Duodenal mucosa (tissue), 2 donors: ENCODE results near the gene RHOD.

Experiments
- H3K27ac ChIP-seq: one replicate; pipeline ENCODE4 v1.7.0; 2013; ENCODE audit warnings: low read depth, low read length
- H3K27me3 ChIP-seq, 2 donors: one replicate each; pipeline ENCODE4 v1.7.0; 2013; ENCODE audit warnings: low read length in 2 of 2, control low read depth in 1 of 2; ENCODE audit not compliant: insufficient read depth in 2 of 2, control insufficient read depth in 1 of 2
- H3K36me3 ChIP-seq, 2 donors: one replicate each; pipeline ENCODE4 v1.7.0; 2013; ENCODE audit warnings: low read length in 2 of 2, control low read depth in 1 of 2; ENCODE audit not compliant: insufficient read depth in 2 of 2, control insufficient read depth in 1 of 2
- H3K4me1 ChIP-seq, 2 donors: one replicate each; pipeline ENCODE4 v1.7.0; 2013; ENCODE audit warnings: low read length in 2 of 2, control low read depth in 1 of 2; ENCODE audit not compliant: insufficient read depth in 2 of 2, control insufficient read depth in 1 of 2
- H3K4me3 ChIP-seq, 2 donors: one replicate each; pipeline ENCODE4 v1.7.0; 2013; ENCODE audit warnings: low read length in 2 of 2, low read depth in 1 of 2
- H3K9ac ChIP-seq, 2 donors: one replicate each; pipeline ENCODE4 v1.7.0; 2013; ENCODE audit warnings: low read length in 2 of 2, low read depth in 1 of 2
- H3K9me3 ChIP-seq, 2 donors: one replicate each; pipeline ENCODE4 v1.7.0; 2013; ENCODE audit warnings: low read length in 2 of 2, control low read depth in 1 of 2; ENCODE audit not compliant: control insufficient read depth in 1 of 2

Gene RHOD

GRCh38 chr11:67058506-67058905, 1.9 kb downstream of the RHOD start:
- Histone ChIP-seq H3K4me1 (peaks cover 24 to 32% of the 10 kb centered on the region in 2 donors), H3K36me3 (no peaks in the 10 kb centered on the region), H3K9me3 (no peaks in the 10 kb centered on the region), H3K9ac (no peak overlapping the region), H3K27ac (no peak overlapping the region), H3K27me3 (no peaks in the 10 kb centered on the region), H3K4me3 (no peak overlapping the region)

- Histone ChIP-seq H3K36me3 (no peaks in the 10 kb centered on the region), H3K4me1 (peaks cover 15 to 24% of the 10 kb centered on the region in 2 donors), H3K27me3 (no peaks in the 10 kb centered on the region), H3K9ac (no peak overlapping the region), H3K27ac (no peak overlapping the region), H3K9me3 (no peaks in the 10 kb centered on the region), H3K4me3 (no peak overlapping the region)
These were observed 3.0 kb downstream of the RHOD start for GRCh38 chr11:67059671-67060070.

- Histone ChIP-seq H3K27me3 (no peaks in the 10 kb centered on the region), H3K4me3 (no peak overlapping the region), H3K4me1 (peaks cover 12 to 21% of the 10 kb centered on the region in 2 donors), H3K36me3 (no peaks in the 10 kb centered on the region), H3K9ac (no peak overlapping the region), H3K9me3 (no peaks in the 10 kb centered on the region), H3K27ac (no peak overlapping the region)
These were observed 3.5 kb downstream of the RHOD start for GRCh38 chr11:67060111-67060522.

GRCh38 chr11:67062526-67063373, 6.1 kb downstream of the RHOD start:
- Histone ChIP-seq H3K27ac (no peak overlapping the region), H3K27me3 (no peaks in the 10 kb centered on the region), H3K9me3 (no peaks in the 10 kb centered on the region), H3K4me3 (no peak overlapping the region), H3K36me3 (no peaks in the 10 kb centered on the region), H3K4me1 (no peaks in the 10 kb centered on the region), H3K9ac (no peak overlapping the region)

- H3K36me3 ChIP-seq = no peaks in the 10 kb centered on the region
- H3K4me1 ChIP-seq = no peaks in the 10 kb centered on the region
- no peak overlapping the region for H3K4me3 ChIP-seq
- H3K27me3 ChIP-seq = no peaks in the 10 kb centered on the region
- H3K9ac ChIP-seq = no peak overlapping the region
- no peak overlapping the region for H3K27ac ChIP-seq
- H3K9me3 ChIP-seq = no peaks in the 10 kb centered on the region
These were observed 9.7 kb downstream of the RHOD start for GRCh38 chr11:67066333-67066709.

GRCh38 chr11:67071420-67072284, 15.0 kb downstream of the RHOD start:
- H3K4me1 ChIP-seq = peaks cover 0 to 4% of the 10 kb centered on the region in 2 donors
- H3K27ac ChIP-seq = no peak overlapping the region
- no peaks in the 10 kb centered on the region for H3K36me3 ChIP-seq
- H3K4me3 ChIP-seq = peak overlapping the region in 1 of 2 donors; percentile 51
- H3K9me3 ChIP-seq = no peaks in the 10 kb centered on the region
- H3K9ac ChIP-seq = no peak overlapping the region
- H3K27me3 ChIP-seq = no peaks in the 10 kb centered on the region

- no peaks in the 10 kb centered on the region for H3K27me3 ChIP-seq
- H3K4me3 ChIP-seq = no peak overlapping the region
- no peak overlapping the region for H3K27ac ChIP-seq
- peaks cover 3 to 9% of the 10 kb centered on the region in 2 donors for H3K4me1 ChIP-seq
- H3K9ac ChIP-seq = no peak overlapping the region
- no peaks in the 10 kb centered on the region for H3K36me3 ChIP-seq
- H3K9me3 ChIP-seq = no peaks in the 10 kb centered on the region
These were observed 15.6 kb downstream of the RHOD start for GRCh38 chr11:67072295-67072694.

- no peaks in the 10 kb centered on the region for H3K9me3 ChIP-seq
These were observed 17.3 kb downstream of the RHOD start for GRCh38 chr11:67073908-67074307.

GRCh38 chr11:67076202-67076601, 19.6 kb downstream of the RHOD start:
- H3K27me3 ChIP-seq = no peaks in the 10 kb centered on the region
- peaks cover 19 to 22% of the 10 kb centered on the region in 2 donors for H3K4me1 ChIP-seq
- H3K9me3 ChIP-seq = no peaks in the 10 kb centered on the region
- no peak overlapping the region for H3K9ac ChIP-seq
- no peak overlapping the region for H3K4me3 ChIP-seq
- no peaks in the 10 kb centered on the region for H3K36me3 ChIP-seq
- no peak overlapping the region for H3K27ac ChIP-seq

More at GRCh38 chr11:67073908-67074307, 17.3 kb downstream of the RHOD start:
- Histone ChIP-seq H3K4me3 (no peak overlapping the region), H3K36me3 (no peaks in the 10 kb centered on the region), H3K4me1 (peaks cover 17 to 19% of the 10 kb centered on the region in 2 donors), H3K9ac (no peak overlapping the region), H3K27me3 (no peaks in the 10 kb centered on the region), H3K27ac (no peak overlapping the region)

- Histone ChIP-seq H3K9ac (no peak overlapping the region), H3K36me3 (no peaks in the 10 kb centered on the region), H3K27me3 (no peaks in the 10 kb centered on the region), H3K4me3 (no peak overlapping the region), H3K4me1 (peaks cover 25 to 31% of the 10 kb centered on the region in 2 donors), H3K9me3 (no peaks in the 10 kb centered on the region), H3K27ac (no peak overlapping the region)
These were observed 22.5 kb downstream of the RHOD start for GRCh38 chr11:67079065-67079705.
